Thoracic aorta (tissue), 2 donors: ENCODE data around the gene GPR149. TPM values are rescaled to one million over a fixed set of nuclear protein-coding genes. Genes with fewer than 3 reads are reported as not detected.

Experiments used
- ATAC-seq: fragments of 150-250 bp; one replicate; pipeline ENCODE4 v1.8.0; 2017; ENCODE audit warnings: low read depth; ENCODE audit not compliant: insufficient number of reproducible peaks, low FRiP score
- DNase-seq: peaks from one replicate; pipeline ENCODE4 v3.0.0-alpha.2; 2020; ENCODE audit warnings: low spot score
- H3K27ac ChIP-seq, 2 donors: fragments of 200-600 bp; sonication (generic); 1 replicate in 1 of 2; 2 replicates in 1 of 2; pipeline ENCODE4 v1.5.1; 2016; ENCODE audit warnings: mild to moderate bottlenecking in 2 of 2, moderate library complexity in 2 of 2
- H3K27me3 ChIP-seq: fragments of 200-600 bp; sonication (generic); replicated peaks from 2 replicates; pipeline ENCODE4 v1.6.0; 2016; ENCODE audit warnings: mild to moderate bottlenecking; ENCODE audit not compliant: insufficient read depth
- H3K36me3 ChIP-seq: fragments of 200-600 bp; sonication (generic); one replicate; pipeline ENCODE4 v1.5.1; 2016
- H3K4me1 ChIP-seq, 2 donors: fragments of 200-600 bp; sonication (generic); 1 replicate in 1 of 2; 2 replicates in 1 of 2; pipeline versions ENCODE4 v1.5.1 to v1.6.0; 2016; ENCODE audit warnings: low read depth in 2 of 2, mild to moderate bottlenecking in 1 of 2; ENCODE audit not compliant: control insufficient read depth in 1 of 2
- H3K4me3 ChIP-seq: fragments of 200-600 bp; sonication (generic); 2 replicates; pipeline ENCODE4 v1.5.1; 2016; ENCODE audit warnings: mild to moderate bottlenecking
- H3K9me3 ChIP-seq: fragments of 200-600 bp; sonication (generic); 2 replicates; pipeline ENCODE4 v1.5.1; 2016
- CTCF ChIP-seq: fragments of 200-600 bp; sonication (generic); IDR thresholded peaks from one replicate; pipeline ENCODE4 v1.5.1; 2019; ENCODE audit warnings: antibody characterized with exemption
- total RNA-seq, 2 donors: library from RNA; depleted of rRNA; stranded (reverse); fragments of >200 nt; gene quantifications; one replicate each; pipeline versions ENCODE4 v1.1.0 to v1.2.3, GENCODE V29; 2016

GPR149 gene
- total RNA-seq, 2 donors from 2014 or later: not detected

- DNase-seq (peak; percentile 70), ATAC-seq (peak; percentile 97)
- Histone ChIP-seq H3K4me3 (peak within 1 kb of the TSS; percentile 84), H3K4me1 (peaks cover 20 to 41% of the 10 kb centered on the region in 2 donors), H3K27me3 (no peaks in the 10 kb centered on the region), H3K36me3 (no peaks in the 10 kb centered on the region), H3K9me3 (no peaks in the 10 kb centered on the region), H3K27ac (peak within 1 kb of the TSS; percentile 82 to 90)
- no peak for TF ChIP-seq CTCF
These were observed 105.9 kb downstream of the GPR149 start, which contains the start of gene DHX36 for GRCh38 chr3:154323891-154324738. DHX36 (minus strand) TSS chr3:154324487; CDS start chr3:154324416, 71 bp downstream.

GRCh38 chr3:154316974-154317767, 112.8 kb downstream of the GPR149 start:
- Histone ChIP-seq H3K4me1 (peaks cover 22 to 46% of the 10 kb centered on the region in 2 donors), H3K27ac (no peak overlapping the region), H3K9me3 (no peaks in the 10 kb centered on the region), H3K4me3 (no peak overlapping the region), H3K27me3 (no peaks in the 10 kb centered on the region), H3K36me3 (peaks cover 17% of the 10 kb centered on the region)
- no peak for DNase-seq
- TF ChIP-seq CTCF: no peak
- no peak for ATAC-seq

- no peak overlapping the region for H3K27ac ChIP-seq
- no peak for TF ChIP-seq CTCF
- H3K27me3 ChIP-seq: no peaks in the 10 kb centered on the region
- peaks cover 19% of the 10 kb centered on the region for H3K36me3 ChIP-seq
- no peak overlapping the region for H3K4me3 ChIP-seq
- H3K4me1 ChIP-seq: peaks cover 12 to 16% of the 10 kb centered on the region in 2 donors
- ATAC-seq (no peak), DNase-seq (no peak)
- H3K9me3 ChIP-seq: no peaks in the 10 kb centered on the region
These were observed 115.8 kb downstream of the GPR149 start for GRCh38 chr3:154314152-154314551.

- Histone ChIP-seq H3K4me1 (no peaks in the 10 kb centered on the region), H3K4me3 (no peak overlapping the region), H3K9me3 (no peaks in the 10 kb centered on the region), H3K36me3 (peaks cover 26% of the 10 kb centered on the region), H3K27ac (no peak overlapping the region), H3K27me3 (no peaks in the 10 kb centered on the region)
- DNase-seq: no peak
- ATAC-seq: no peak
- no peak for TF ChIP-seq CTCF
These were observed 119.2 kb downstream of the GPR149 start for GRCh38 chr3:154310840-154311239.

GRCh38 chr3:154307363-154307762, 122.6 kb downstream of the GPR149 start:
- no peak for TF ChIP-seq CTCF
- no peaks in the 10 kb centered on the region for H3K4me1 ChIP-seq
- no peak overlapping the region for H3K27ac ChIP-seq
- no peak for ATAC-seq
- no peaks in the 10 kb centered on the region for H3K9me3 ChIP-seq
- H3K4me3 ChIP-seq: no peak overlapping the region
- H3K27me3 ChIP-seq: no peaks in the 10 kb centered on the region
- peaks cover 22% of the 10 kb centered on the region for H3K36me3 ChIP-seq
- DNase-seq: no peak
